Liver (tissue), 9 donors: ENCODE data around the gene BDH1. TPM values are rescaled to one million over a fixed set of nuclear protein-coding genes. Genes with fewer than 3 reads are reported as not detected.
A peak's percentile ranks its signal among the peaks of the same experiment; 100 is the strongest.
"Not testable (repeated sequence)": the region's sequence is repeated elsewhere in the genome, so short reads cannot be mapped to it uniquely, and the experiment has no call there.

Source experiments
- DNase-seq: peaks from one replicate; pipeline ENCODE4 v3.0.0-alpha.2; 2017; ENCODE audit warnings: low spot score
- H3K27ac ChIP-seq, 2 donors: one replicate each; pipeline ENCODE4 v1.7.0; 2013; ENCODE audit warnings: inconsistent platforms in 2 of 2, low read length in 2 of 2, control low read depth in 1 of 2, low read depth in 1 of 2, mild to moderate bottlenecking in 1 of 2
- H3K27me3 ChIP-seq, 4 donors: one replicate each; pipeline versions ENCODE4 v1.6.1 to v1.7.0; 2013; ENCODE audit warnings: low read length in 3 of 4, inconsistent platforms in 1 of 4, mild to moderate bottlenecking in 1 of 4, moderate library complexity in 1 of 4; ENCODE audit not compliant: control insufficient read depth in 4 of 4, insufficient read depth in 4 of 4
- H3K36me3 ChIP-seq, 4 donors: one replicate each; pipeline versions ENCODE4 v1.6.1 to v1.7.0; 2013; ENCODE audit warnings: low read length in 3 of 4, mild to moderate bottlenecking in 3 of 4, low read depth in 1 of 4, moderate library complexity in 1 of 4; ENCODE audit not compliant: control insufficient read depth in 4 of 4, insufficient read depth in 3 of 4
- H3K4me1 ChIP-seq, 4 donors: one replicate each; pipeline versions ENCODE4 v1.6.1 to v1.7.0; 2013; ENCODE audit warnings: low read length in 3 of 4, mild to moderate bottlenecking in 3 of 4, moderate library complexity in 1 of 4; ENCODE audit not compliant: control insufficient read depth in 4 of 4, insufficient read depth in 4 of 4
- H3K4me3 ChIP-seq, 3 donors: one replicate each; pipeline versions ENCODE4 v1.6.1 to v1.7.0; 2013; ENCODE audit warnings: low read length in 3 of 3, control low read depth in 1 of 3, low read depth in 1 of 3, mild to moderate bottlenecking in 1 of 3
- H3K9ac ChIP-seq, 2 donors: one replicate each; pipeline ENCODE4 v1.7.0; 2013; ENCODE audit warnings: low read length in 2 of 2, mild to moderate bottlenecking in 2 of 2, moderate library complexity in 2 of 2, control low read depth in 1 of 2, low read depth in 1 of 2
- H3K9me3 ChIP-seq, 4 donors: one replicate each; pipeline versions ENCODE4 v1.6.1 to v1.7.0; 2013; ENCODE audit warnings: low read length in 3 of 4; ENCODE audit not compliant: control insufficient read depth in 4 of 4
- ATF3 ChIP-seq: IDR thresholded peaks from 2 replicates; pipeline ENCODE4 v1.6.1; 2016; ENCODE audit warnings: antibody characterized with exemption
- EGR1 ChIP-seq, 2 donors: IDR thresholded peaks; 2 replicates each; pipeline ENCODE4 v1.6.1; 2016 to 2018; ENCODE audit warnings: antibody characterized with exemption in 2 of 2, low read depth in 2 of 2
- FOXA1 ChIP-seq: IDR thresholded peaks from 2 replicates; pipeline ENCODE4 v1.6.1; 2016; ENCODE audit warnings: antibody characterized with exemption
- FOXA2 ChIP-seq: IDR thresholded peaks from 2 replicates; pipeline ENCODE4 v1.6.1; 2016; ENCODE audit warnings: antibody characterized with exemption
- GABPA ChIP-seq, 2 donors: IDR thresholded peaks in 1 of 2; conservative IDR thresholded peaks in 1 of 2; 2 replicates each; pipeline ENCODE4 v1.6.1; 2016; ENCODE audit warnings: antibody characterized with exemption in 2 of 2, mild to moderate bottlenecking in 1 of 2, moderate library complexity in 1 of 2
- HNF4G ChIP-seq: IDR thresholded peaks from 2 replicates; pipeline ENCODE4 v1.6.1; 2016; ENCODE audit warnings: antibody characterized with exemption
- JUND ChIP-seq, 2 donors: IDR thresholded peaks; 2 replicates each; pipeline ENCODE4 v1.6.1; 2016; ENCODE audit warnings: antibody characterized with exemption in 2 of 2
- MAX ChIP-seq: IDR thresholded peaks from 2 replicates; pipeline ENCODE4 v1.6.1; 2016; ENCODE audit warnings: antibody characterized with exemption
- RAD21 ChIP-seq, 2 donors: IDR thresholded peaks; 2 replicates each; pipeline ENCODE4 v1.6.1; 2016; ENCODE audit warnings: antibody characterized with exemption in 2 of 2, mild to moderate bottlenecking in 2 of 2
- REST ChIP-seq: IDR thresholded peaks from 2 replicates; pipeline ENCODE4 v1.6.1; 2016; ENCODE audit warnings: antibody characterized with exemption, mild to moderate bottlenecking
- RXRA ChIP-seq, 2 donors: IDR thresholded peaks; 2 replicates each; pipeline ENCODE4 v1.6.1; 2017 to 2018; ENCODE audit warnings: antibody characterized with exemption in 2 of 2, mild to moderate bottlenecking in 1 of 2
- YY1 ChIP-seq: IDR thresholded peaks from 2 replicates; pipeline ENCODE4 v1.6.1; 2016; ENCODE audit warnings: antibody characterized with exemption, mild to moderate bottlenecking
- ZBTB33 ChIP-seq: IDR thresholded peaks from 2 replicates; pipeline ENCODE4 v1.6.1; 2016; ENCODE audit warnings: antibody characterized with exemption
- WGBS: extraction: QIAGEN DNeasy Blood & Tissue Kit; methylation state at CpG from one replicate; pipeline ENCODE4 v1.1.7; 2013; 5-methylcytosine and 5-hydroxymethylcytosine counted together
- polyA plus RNA-seq, 2 donors: library from polyadenylated mRNA; stranded (reverse) in 1 of 2; unstranded in 1 of 2; fragments of 200-250 nt in 1 of 2; fragments of >200 nt in 1 of 2; fragmentation: Nextera tagmentation in 1 of 2; extraction: Ambion mirVana in 1 of 2; gene quantifications; one replicate each; pipeline versions ENCODE4 v1.2.1 to v1.2.3, GENCODE V29; 2013 to 2015
- total RNA-seq, 2 donors: library from RNA; depleted of rRNA; stranded (reverse); fragments of >200 nt; gene quantifications; one replicate each; pipeline ENCODE4 v1.2.3, GENCODE V29; 2014
- TF ChIP-seq, protein P1 (sequence below): fragments of 150-350 bp; IDR thresholded peaks from 2 replicates; pipeline ENCODE4 v1.5.1; 2017; ENCODE audit warnings: improper control_type of control experiment, low read depth, low read length; ENCODE audit not compliant: missing input control
- donor health status: healthy.
- donor health status: healthy.
- donor health status: healthy.
- donor health status: healthy.
- donor health status: healthy.

BDH1 gene
- total and polyA plus RNA-seq, 4 donors: 49.4 to 268 (median 177) TPM

DNA sequence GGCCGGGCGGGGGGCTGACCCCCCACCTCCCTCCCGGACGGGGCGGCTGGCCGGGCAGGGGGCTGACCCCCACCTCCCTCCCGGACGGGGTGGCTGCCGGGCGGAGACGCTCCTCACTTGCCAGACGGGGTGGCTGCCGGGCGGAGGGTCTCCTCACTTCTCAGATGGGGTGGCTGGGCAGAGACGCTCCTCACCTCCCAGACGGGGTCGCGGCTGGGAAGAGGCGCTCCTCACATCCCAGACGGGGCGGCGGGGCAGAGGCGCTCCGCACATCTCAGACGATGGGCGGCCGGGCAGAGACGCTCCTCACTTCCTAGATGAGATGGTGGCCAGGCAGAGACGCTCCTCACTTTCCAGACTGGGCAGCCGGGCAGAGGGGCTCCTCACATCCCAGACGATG is 46.6 kb upstream of the BDH1 start:
- not testable (repeated sequence) for H3K9me3 ChIP-seq, H3K9ac ChIP-seq, H3K4me3 ChIP-seq, H3K27me3 ChIP-seq, H3K27ac ChIP-seq, DNase-seq, H3K36me3 ChIP-seq
- WGBS: 98% methylated on average over 30 of the region's 31 CpGs
- peaks cover 6 to 42% (median 26%) of the 10 kb centered on the region in 4 donors for H3K4me1 ChIP-seq

DNA sequence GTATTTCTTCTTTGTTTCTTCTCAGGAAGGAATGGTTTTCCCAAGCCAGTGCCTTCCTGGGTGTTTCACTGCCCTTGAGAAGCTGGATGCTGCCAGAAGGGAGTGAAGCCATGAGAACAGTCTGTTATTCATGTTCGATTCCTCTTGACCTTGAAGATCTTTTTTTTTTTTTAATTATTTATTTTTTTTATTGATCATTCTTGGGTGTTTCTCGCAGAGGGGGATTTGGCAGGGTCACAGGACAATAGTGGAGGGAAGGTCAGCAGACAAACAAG is 45.7 kb upstream of the BDH1 start:
- DNase-seq, H3K27ac ChIP-seq, H3K4me3 ChIP-seq, H3K27me3 ChIP-seq, H3K9me3 ChIP-seq, H3K36me3 ChIP-seq, H3K9ac ChIP-seq: not testable (repeated sequence)
- H3K4me1 ChIP-seq: peaks cover 6 to 45% (median 32%) of the 10 kb centered on the region in 4 donors
- 63% methylated on average over 2 of the region's 2 CpGs for WGBS

- Histone ChIP-seq H3K27me3 (no peaks in the 10 kb centered on the region), H3K36me3 (no peaks in the 10 kb centered on the region), H3K9ac (no peak overlapping the region), H3K4me1 (peaks cover 6 to 45% (median 33%) of the 10 kb centered on the region in 4 donors), H3K4me3 (no peak overlapping the region), H3K9me3 (no peaks in the 10 kb centered on the region), H3K27ac (no peak overlapping the region)
- no peak for TF ChIP-seq GABPA (IDR thresholded peaks at IDR 0.05 in 1 of 2, conservative IDR thresholded peaks at IDR 0.05 in 1 of 2)
- no peak for TF ChIP-seq RAD21 (IDR thresholded peaks at IDR 0.05)
- no peak for DNase-seq
- WGBS: 95% methylated on average over 22 of the region's 22 CpGs
These were observed 45.2 kb upstream of the BDH1 start for GRCh38 chr3:197600796-197601565.

- H3K36me3 ChIP-seq: no peaks in the 10 kb centered on the region
- H3K4me1 ChIP-seq: peaks cover 4 to 42% (median 29%) of the 10 kb centered on the region in 4 donors
- DNase-seq: peak; percentile 80
- no peak overlapping the region for H3K27ac ChIP-seq
- H3K27me3 ChIP-seq: no peaks in the 10 kb centered on the region
- WGBS: 30% methylated on average over 22 of the region's 22 CpGs
- no peak overlapping the region for H3K9ac ChIP-seq
- no peak overlapping the region for H3K4me3 ChIP-seq
- H3K9me3 ChIP-seq: no peaks in the 10 kb centered on the region
- TF ChIP-seq RAD21 (IDR thresholded peaks at IDR 0.05): peak; percentile 94 to 97
- no peak for TF ChIP-seq FOXA1
- no peak for TF ChIP-seq FOXA2
- no peak for TF ChIP-seq JUND (IDR thresholded peaks at IDR 0.05)
- TF ChIP-seq HNF4G: no peak
- no peak for TF ChIP-seq MAX
- TF ChIP-seq REST: no peak
- TF ChIP-seq YY1: no peak
- no peak for TF ChIP-seq ZBTB33
- no peak for TF ChIP-seq ATF3
- TF ChIP-seq RXRA (IDR thresholded peaks at IDR 0.05): no peak
- no peak for TF ChIP-seq EGR1 (IDR thresholded peaks at IDR 0.05; ENCODE audit: low read depth in 2 of 2)
- TF ChIP-seq, protein P1, sequence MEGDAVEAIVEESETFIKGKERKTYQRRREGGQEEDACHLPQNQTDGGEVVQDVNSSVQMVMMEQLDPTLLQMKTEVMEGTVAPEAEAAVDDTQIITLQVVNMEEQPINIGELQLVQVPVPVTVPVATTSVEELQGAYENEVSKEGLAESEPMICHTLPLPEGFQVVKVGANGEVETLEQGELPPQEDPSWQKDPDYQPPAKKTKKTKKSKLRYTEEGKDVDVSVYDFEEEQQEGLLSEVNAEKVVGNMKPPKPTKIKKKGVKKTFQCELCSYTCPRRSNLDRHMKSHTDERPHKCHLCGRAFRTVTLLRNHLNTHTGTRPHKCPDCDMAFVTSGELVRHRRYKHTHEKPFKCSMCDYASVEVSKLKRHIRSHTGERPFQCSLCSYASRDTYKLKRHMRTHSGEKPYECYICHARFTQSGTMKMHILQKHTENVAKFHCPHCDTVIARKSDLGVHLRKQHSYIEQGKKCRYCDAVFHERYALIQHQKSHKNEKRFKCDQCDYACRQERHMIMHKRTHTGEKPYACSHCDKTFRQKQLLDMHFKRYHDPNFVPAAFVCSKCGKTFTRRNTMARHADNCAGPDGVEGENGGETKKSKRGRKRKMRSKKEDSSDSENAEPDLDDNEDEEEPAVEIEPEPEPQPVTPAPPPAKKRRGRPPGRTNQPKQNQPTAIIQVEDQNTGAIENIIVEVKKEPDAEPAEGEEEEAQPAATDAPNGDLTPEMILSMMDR: peak; percentile 89
- TF ChIP-seq GABPA (IDR thresholded peaks at IDR 0.05 in 1 of 2, conservative IDR thresholded peaks at IDR 0.05 in 1 of 2): no peak
These were observed 43.5 kb upstream of the BDH1 start for GRCh38 chr3:197599089-197599765.
